ENCODE results near the gene VAV1. TPM values are rescaled to one million over a fixed set of nuclear protein-coding genes. Genes with fewer than 3 reads are reported as not detected.

VAV1 gene
- total and polyA plus RNA-seq, 2 of the 13 experiments (the other 11 are each of a cell fraction or from before 2014, with no cell fraction given): not detected

DNA sequence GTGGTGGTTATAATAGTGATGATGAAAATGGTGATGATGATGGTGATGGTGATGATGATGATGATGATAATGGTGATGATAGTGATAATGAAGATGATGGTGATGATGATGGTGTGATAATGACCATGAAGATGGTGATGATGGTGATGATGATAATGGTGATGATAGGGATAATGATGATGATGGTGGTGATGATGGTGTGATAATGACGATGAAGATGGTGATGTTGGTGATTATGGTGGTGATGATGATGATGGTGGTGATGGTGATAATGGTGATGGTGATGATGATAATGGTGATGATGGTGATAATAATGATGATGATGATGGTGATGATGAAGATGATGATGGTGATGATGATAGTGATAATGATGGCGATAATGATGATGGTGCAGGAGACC is 116.5 kb downstream of the VAV1 start:
- no TSS peak for BruUV-seq (replicated peaks)
- Histone ChIP-seq H4K20me1 (ENCODE audit: insufficient read depth, low read length) (no peaks in the 10 kb centered on the region), H3K27me3 (ENCODE audit: control insufficient read depth in 1 of 2, insufficient read depth in 2 of 2, low read length in 2 of 2) (peaks cover 0 to 2% of the 10 kb centered on the region in 2 experiments; a peak in 1 of 5 replicates), H3K9ac (ENCODE audit: insufficient read depth, low read depth, low read length) (no peak overlapping the region), H3K27ac (ENCODE audit: extremely low read length, insufficient read depth, low read length) (no peak overlapping the region), H3K4me2 (ENCODE audit: low read depth, low read length) (no peak overlapping the region), H3K4me1 (ENCODE audit: insufficient read depth, low read length) (no peaks in the 10 kb centered on the region), H3K9me3 (ENCODE audit: low read length) (no peaks in the 10 kb centered on the region), H3K36me3 (replicated peaks in 1 of 2; ENCODE audit: control insufficient read depth in 1 of 2, insufficient read depth in 2 of 2, low read length in 2 of 2) (no peaks in the 10 kb centered on the region), H3K4me3 (replicated peaks in 1 of 3; ENCODE audit: insufficient read depth in 1 of 3, low read depth in 2 of 3, low read length in 3 of 3) (no peak overlapping the region), H2AFZ (ENCODE audit: low read length) (no peak overlapping the region), H3K79me2 (ENCODE audit: insufficient read depth, low read length) (no peaks in the 10 kb centered on the region)
- in situ Hi-C loops (cut with HindIII; ENCODE audit: extremely low pct_ligation_motif_present, low pct_unique_long_range_greater_than_20kb): no loop called here
- FAIRE-seq (no peak), ATAC-seq (no peak), DNase-seq (ENCODE audit: low spot score) (no peak)
- ChIA-PET POLR2A (no interaction called here), CTCF (ENCODE audit: low intra/inter-chr PET ratio, low total read pairs) (no interaction called here)
- intact Hi-C loops (cut with micrococcal nuclease; ENCODE audit: unreplicated experiment): no loop called here
- 48% methylated on average over 2 of the region's 2 CpGs for WGBS (ENCODE audit: low lambda C conversion rate)
- no peak for TF ChIP-seq KAT7 (CRISPR knock-in tag; IDR thresholded peaks at IDR 0.05; ENCODE audit: borderline replicate concordance)
- TF ChIP-seq NFKB2 (CRISPR knock-in tag; IDR thresholded peaks at IDR 0.05; ENCODE audit: borderline replicate concordance): no peak
- TF ChIP-seq BCL6 (CRISPR knock-in tag; IDR thresholded peaks at IDR 0.05): no peak
- TF ChIP-seq, protein P1, sequence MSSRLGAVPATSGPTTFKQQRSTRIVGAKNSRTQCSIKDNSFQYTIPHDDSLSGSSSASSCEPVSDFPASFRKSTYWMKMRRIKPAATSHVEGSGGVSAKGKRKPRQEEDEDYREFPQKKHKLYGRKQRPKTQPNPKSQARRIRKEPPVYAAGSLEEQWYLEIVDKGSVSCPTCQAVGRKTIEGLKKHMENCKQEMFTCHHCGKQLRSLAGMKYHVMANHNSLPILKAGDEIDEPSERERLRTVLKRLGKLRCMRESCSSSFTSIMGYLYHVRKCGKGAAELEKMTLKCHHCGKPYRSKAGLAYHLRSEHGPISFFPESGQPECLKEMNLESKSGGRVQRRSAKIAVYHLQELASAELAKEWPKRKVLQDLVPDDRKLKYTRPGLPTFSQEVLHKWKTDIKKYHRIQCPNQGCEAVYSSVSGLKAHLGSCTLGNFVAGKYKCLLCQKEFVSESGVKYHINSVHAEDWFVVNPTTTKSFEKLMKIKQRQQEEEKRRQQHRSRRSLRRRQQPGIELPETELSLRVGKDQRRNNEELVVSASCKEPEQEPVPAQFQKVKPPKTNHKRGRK (CRISPR knock-in tag; IDR thresholded peaks at IDR 0.05): no peak
- no peak for TF ChIP-seq FOXO1 (CRISPR knock-in tag; IDR thresholded peaks at IDR 0.05)
- no peak for TF ChIP-seq ZNF441 (CRISPR knock-in tag; IDR thresholded peaks at IDR 0.05; ENCODE audit: borderline replicate concordance)
- no peak for TF ChIP-seq ZNF235 (CRISPR knock-in tag; IDR thresholded peaks at IDR 0.05; ENCODE audit: borderline replicate concordance)
- TF ChIP-seq HOXA5 (CRISPR knock-in tag; IDR thresholded peaks at IDR 0.05): no peak
- no peak for TF ChIP-seq ZZZ3 (CRISPR knock-in tag; IDR thresholded peaks at IDR 0.05; ENCODE audit: borderline replicate concordance)
- TF ChIP-seq, protein P2, sequence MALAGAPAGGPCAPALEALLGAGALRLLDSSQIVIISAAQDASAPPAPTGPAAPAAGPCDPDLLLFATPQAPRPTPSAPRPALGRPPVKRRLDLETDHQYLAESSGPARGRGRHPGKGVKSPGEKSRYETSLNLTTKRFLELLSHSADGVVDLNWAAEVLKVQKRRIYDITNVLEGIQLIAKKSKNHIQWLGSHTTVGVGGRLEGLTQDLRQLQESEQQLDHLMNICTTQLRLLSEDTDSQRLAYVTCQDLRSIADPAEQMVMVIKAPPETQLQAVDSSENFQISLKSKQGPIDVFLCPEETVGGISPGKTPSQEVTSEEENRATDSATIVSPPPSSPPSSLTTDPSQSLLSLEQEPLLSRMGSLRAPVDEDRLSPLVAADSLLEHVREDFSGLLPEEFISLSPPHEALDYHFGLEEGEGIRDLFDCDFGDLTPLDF (CRISPR knock-in tag; IDR thresholded peaks at IDR 0.05): no peak
- no peak for TF ChIP-seq FOXK2 (IDR thresholded peaks at IDR 0.05)
- TF ChIP-seq, protein P3, sequence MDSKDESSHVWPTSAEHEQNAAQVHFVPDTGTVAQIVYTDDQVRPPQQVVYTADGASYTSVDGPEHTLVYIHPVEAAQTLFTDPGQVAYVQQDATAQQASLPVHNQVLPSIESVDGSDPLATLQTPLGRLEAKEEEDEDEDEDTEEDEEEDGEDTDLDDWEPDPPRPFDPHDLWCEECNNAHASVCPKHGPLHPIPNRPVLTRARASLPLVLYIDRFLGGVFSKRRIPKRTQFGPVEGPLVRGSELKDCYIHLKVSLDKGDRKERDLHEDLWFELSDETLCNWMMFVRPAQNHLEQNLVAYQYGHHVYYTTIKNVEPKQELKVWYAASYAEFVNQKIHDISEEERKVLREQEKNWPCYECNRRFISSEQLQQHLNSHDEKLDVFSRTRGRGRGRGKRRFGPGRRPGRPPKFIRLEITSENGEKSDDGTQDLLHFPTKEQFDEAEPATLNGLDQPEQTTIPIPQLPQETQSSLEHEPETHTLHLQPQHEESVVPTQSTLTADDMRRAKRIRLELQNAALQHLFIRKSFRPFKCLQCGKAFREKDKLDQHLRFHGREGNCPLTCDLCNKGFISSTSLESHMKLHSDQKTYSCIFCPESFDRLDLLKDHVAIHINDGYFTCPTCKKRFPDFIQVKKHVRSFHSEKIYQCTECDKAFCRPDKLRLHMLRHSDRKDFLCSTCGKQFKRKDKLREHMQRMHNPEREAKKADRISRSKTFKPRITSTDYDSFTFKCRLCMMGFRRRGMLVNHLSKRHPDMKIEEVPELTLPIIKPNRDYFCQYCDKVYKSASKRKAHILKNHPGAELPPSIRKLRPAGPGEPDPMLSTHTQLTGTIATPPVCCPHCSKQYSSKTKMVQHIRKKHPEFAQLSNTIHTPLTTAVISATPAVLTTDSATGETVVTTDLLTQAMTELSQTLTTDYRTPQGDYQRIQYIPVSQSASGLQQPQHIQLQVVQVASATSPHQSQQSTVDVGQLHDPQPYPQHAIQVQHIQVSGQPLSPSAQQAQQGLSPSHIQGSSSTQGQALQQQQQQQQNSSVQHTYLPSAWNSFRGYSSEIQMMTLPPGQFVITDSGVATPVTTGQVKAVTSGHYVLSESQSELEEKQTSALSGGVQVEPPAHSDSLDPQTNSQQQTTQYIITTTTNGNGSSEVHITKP (CRISPR knock-in tag; IDR thresholded peaks at IDR 0.05; ENCODE audit: low read depth): no peak
- TF ChIP-seq ZNF550 (CRISPR knock-in tag; IDR thresholded peaks at IDR 0.05; ENCODE audit: borderline replicate concordance): no peak
- TF ChIP-seq PHB2 (IDR thresholded peaks at IDR 0.05; ENCODE audit: partially characterized antibody): peak; percentile 38
- TF ChIP-seq, protein P4, sequence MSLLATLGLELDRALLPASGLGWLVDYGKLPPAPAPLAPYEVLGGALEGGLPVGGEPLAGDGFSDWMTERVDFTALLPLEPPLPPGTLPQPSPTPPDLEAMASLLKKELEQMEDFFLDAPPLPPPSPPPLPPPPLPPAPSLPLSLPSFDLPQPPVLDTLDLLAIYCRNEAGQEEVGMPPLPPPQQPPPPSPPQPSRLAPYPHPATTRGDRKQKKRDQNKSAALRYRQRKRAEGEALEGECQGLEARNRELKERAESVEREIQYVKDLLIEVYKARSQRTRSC (CRISPR knock-in tag; IDR thresholded peaks at IDR 0.05; ENCODE audit: low read depth): no peak
- TF ChIP-seq ZFP82 (CRISPR knock-in tag; IDR thresholded peaks at IDR 0.05; ENCODE audit: borderline replicate concordance): no peak
- TF ChIP-seq NBN (conservative IDR thresholded peaks at IDR 0.05): peak; percentile 85; the same call in 1 of the 2 replicates
- TF ChIP-seq MBD4 (IDR thresholded peaks at IDR 0.05; ENCODE audit: borderline replicate concordance, low read length): no peak
- TF ChIP-seq DPF2 (CRISPR knock-in tag; IDR thresholded peaks at IDR 0.05; ENCODE audit: borderline replicate concordance, low read depth): no peak
- no peak for TF ChIP-seq CEBPB (IDR thresholded peaks at IDR 0.05; ENCODE audit: borderline replicate concordance, low read depth, low read length)
